GM23338 (cell line): ENCODE data around the gene DGCR8. TPM values are rescaled to one million over a fixed set of nuclear protein-coding genes. Genes with fewer than 3 reads are reported as not detected.

Source experiments
- ATAC-seq: fragments of 200-7000 bp; cut with Tn5 transposase; 3 replicates; pipeline ENCODE4 v1.9.1; 2020
- DNase-seq: peaks from one replicate; pipeline ENCODE4 v3.0.0-alpha.2; 2015; ENCODE audit warnings: low spot score
- H2AFZ ChIP-seq: fragments of 200-600 bp; sonication (generic); 2 replicates; pipeline ENCODE4 v1.8.0; 2016; ENCODE audit warnings: antibody characterized with exemption, mild to moderate bottlenecking, moderate library complexity
- H3F3A ChIP-seq: fragments of 200-600 bp; sonication (generic); replicated peaks from 2 replicates; pipeline ENCODE4 v1.8.0; 2017; ENCODE audit warnings: antibody characterized with exemption, mixed run types, low read depth
- H3K27ac ChIP-seq: fragments of 200-600 bp; sonication (generic); 2 replicates; pipeline ENCODE4 v1.6.1; 2016; ENCODE audit warnings: low read depth
- H3K27me3 ChIP-seq: fragments of 200-600 bp; sonication (generic); 2 replicates; pipeline ENCODE4 v1.8.0; 2016; ENCODE audit warnings: mild to moderate bottlenecking, mixed run types, moderate library complexity; ENCODE audit not compliant: insufficient read depth
- H3K36me3 ChIP-seq: fragments of 200-600 bp; sonication (generic); 2 replicates; pipeline ENCODE4 v1.8.0; 2016; ENCODE audit warnings: mild to moderate bottlenecking; ENCODE audit not compliant: insufficient read depth
- H3K4me1 ChIP-seq: fragments of 200-600 bp; sonication (generic); 2 replicates; pipeline ENCODE4 v1.8.0; 2016; ENCODE audit warnings: mild to moderate bottlenecking, moderate library complexity; ENCODE audit not compliant: insufficient read depth
- H3K4me2 ChIP-seq: fragments of 200-600 bp; sonication (generic); 2 replicates; pipeline ENCODE4 v1.7.1; 2017; ENCODE audit warnings: mixed run types
- H3K4me3 ChIP-seq: fragments of 200-600 bp; sonication (generic); 2 replicates; pipeline ENCODE4 v1.6.1; 2016; ENCODE audit warnings: mixed run types
- H3K79me2 ChIP-seq: fragments of 200-600 bp; sonication (generic); replicated peaks from 2 replicates; pipeline ENCODE4 v1.8.0; 2017; ENCODE audit warnings: mild to moderate bottlenecking; ENCODE audit not compliant: insufficient read depth
- H3K9me2 ChIP-seq: fragments of 200-600 bp; sonication (generic); 2 replicates; pipeline ENCODE4 v1.8.0; 2017; ENCODE audit not compliant: insufficient read depth
- H4K20me1 ChIP-seq: fragments of 200-600 bp; sonication (generic); replicated peaks from 2 replicates; pipeline ENCODE4 v1.8.0; 2017; ENCODE audit warnings: mild to moderate bottlenecking; ENCODE audit not compliant: insufficient read depth
- H3K27ac Mint-ChIP-seq: 2 replicates; pipeline ENCODE4 v1.8.0; 2020; ENCODE audit warnings: inconsistent platforms, mild to moderate bottlenecking, moderate library complexity, mixed read lengths
- H3K27me3 Mint-ChIP-seq: 3 replicates; pipeline ENCODE4 v1.8.0; 2022; ENCODE audit warnings: low read depth, mild to moderate bottlenecking, moderate library complexity, mixed read lengths, inconsistent platforms; ENCODE audit not compliant: insufficient read depth, poor library complexity
- H3K36me3 Mint-ChIP-seq: 3 replicates; pipeline ENCODE4 v1.8.0; 2021; ENCODE audit warnings: low read depth, mild to moderate bottlenecking, inconsistent platforms, moderate library complexity, mixed read lengths
- H3K4me1 Mint-ChIP-seq: 3 replicates; pipeline ENCODE4 v1.8.0; 2020; ENCODE audit warnings: mild to moderate bottlenecking, inconsistent platforms, mixed read lengths
- H3K4me3 Mint-ChIP-seq: 3 replicates; pipeline ENCODE4 v1.8.0; 2021; ENCODE audit warnings: moderate library complexity, mild to moderate bottlenecking, inconsistent platforms, mixed read lengths
- H3K9me3 Mint-ChIP-seq: 3 replicates; pipeline ENCODE4 v1.8.0; 2020; ENCODE audit warnings: moderate library complexity, mild to moderate bottlenecking, inconsistent platforms, mixed read lengths
- CREB1 ChIP-seq: fragments of 250-450 bp; sonication (Bioruptor Pico); IDR thresholded peaks from 2 replicates; pipeline ENCODE4 v1.5.0; 2020; ENCODE audit warnings: low read depth, mild to moderate bottlenecking, moderate library complexity
- CTCF ChIP-seq, 2 experiments: fragments of 200-600 bp in 1 of 2; sonication (generic) in 1 of 2; conservative IDR thresholded peaks; 2 replicates each; pipeline versions ENCODE4 v1.5.1 to v1.6.1; 2016 to 2017; ENCODE audit warnings: antibody characterized with exemption in 2 of 2, low read depth in 2 of 2, mild to moderate bottlenecking in 2 of 2, moderate library complexity in 1 of 2
- ETS1 ChIP-seq: IDR thresholded peaks from 2 replicates; pipeline ENCODE4 v1.6.1; 2016; ENCODE audit warnings: antibody characterized with exemption
- EZH2 ChIP-seq: fragments of 200-600 bp; sonication (generic); IDR thresholded peaks from one replicate; pipeline ENCODE4 v1.8.0; 2017; ENCODE audit warnings: antibody characterized with exemption, mild to moderate bottlenecking, low read depth; ENCODE audit not compliant: unreplicated experiment
- EZH2phosphoT487 ChIP-seq: fragments of 200-600 bp; sonication (generic); IDR thresholded peaks from one replicate; pipeline ENCODE4 v1.8.1; 2018; ENCODE audit warnings: antibody characterized with exemption; ENCODE audit not compliant: unreplicated experiment
- JUNB ChIP-seq: IDR thresholded peaks from one replicate; pipeline ENCODE4 v1.6.1; 2016; ENCODE audit warnings: antibody characterized with exemption; ENCODE audit not compliant: unreplicated experiment
- NANOG ChIP-seq: IDR thresholded peaks from 2 replicates; pipeline ENCODE4 v1.6.1; 2016; ENCODE audit warnings: antibody characterized with exemption, borderline replicate concordance
- POLR2AphosphoS5 ChIP-seq: IDR thresholded peaks from 2 replicates; pipeline ENCODE4 v1.6.1; 2016; ENCODE audit warnings: antibody characterized with exemption, low read depth
- REST ChIP-seq: IDR thresholded peaks from one replicate; pipeline ENCODE4 v1.6.1; 2018; ENCODE audit warnings: antibody characterized with exemption; ENCODE audit not compliant: unreplicated experiment
- STAT1 ChIP-seq: IDR thresholded peaks from one replicate; pipeline ENCODE4 v1.6.1; 2016; ENCODE audit warnings: antibody characterized with exemption; ENCODE audit not compliant: unreplicated experiment
- ZNF114 ChIP-seq: fragments of 250-450 bp; sonication (Bioruptor Pico); IDR thresholded peaks from 2 replicates; pipeline ENCODE4 v1.5.0; 2020; ENCODE audit warnings: mild to moderate bottlenecking, moderate library complexity
- ZNF331 ChIP-seq: fragments of 250-450 bp; sonication (Bioruptor Pico); IDR thresholded peaks from 2 replicates; pipeline ENCODE4 v1.5.0; 2020; ENCODE audit warnings: low read depth, mild to moderate bottlenecking, moderate library complexity
- ZNF462 ChIP-seq: fragments of 250-450 bp; sonication (Bioruptor Pico); IDR thresholded peaks from 2 replicates; pipeline ENCODE4 v1.5.0; 2020; ENCODE audit warnings: mild to moderate bottlenecking, moderate library complexity
- polyA plus RNA-seq: library from polyadenylated mRNA; unstranded; fragments of >200 nt; fragmentation: Nextera tagmentation; extraction: Ambion mirVana; gene quantifications from 2 replicates; pipeline ENCODE4 v1.2.1, GENCODE V29; 2016
- total RNA-seq: library from RNA; depleted of rRNA; stranded (reverse); fragments of >200 nt; shearing (Covaris generic); gene quantifications from 2 replicates; pipeline ENCODE4 v1.2.3, GENCODE V29; 2014

DGCR8 gene
- total and polyA plus RNA-seq, 2 experiments from 2014 or later: 12.2 to 48.9 TPM

GRCh38 chr22:20064545-20065262 lies 15.3 kb upstream of the DGCR8 start:
- Histone ChIP-seq H3K9me2 (no peaks in the 10 kb centered on the region), H4K20me1 (no peaks in the 10 kb centered on the region), H3K4me1 (no peaks in the 10 kb centered on the region), H3F3A (no peaks in the 10 kb centered on the region), H3K4me3 (no peak overlapping the region), H3K36me3 (no peaks in the 10 kb centered on the region), H3K27me3 (no peaks in the 10 kb centered on the region), H2AFZ (no peak overlapping the region), H3K4me2 (no peak overlapping the region), H3K79me2 (no peaks in the 10 kb centered on the region), H3K27ac (no peak overlapping the region)
- Mint-ChIP-seq H3K4me1 (no peaks in the 10 kb centered on the region), H3K9me3 (no peaks in the 10 kb centered on the region), H3K4me3 (no peak overlapping the region), H3K27me3 (peaks cover 5% of the 10 kb centered on the region), H3K36me3 (no peaks in the 10 kb centered on the region; the same call in 2 of the 3 replicates), H3K27ac (no peak overlapping the region)
- DNase-seq (no peak), ATAC-seq (no peak)
- TF ChIP-seq POLR2AphosphoS5 (no peak), ZNF462 (CRISPR knock-in tag) (no peak), STAT1 (no peak), REST (no peak), EZH2phosphoT487 (no peak), CREB1 (no peak), ZNF331 (CRISPR knock-in tag) (no peak), ZNF114 (CRISPR knock-in tag) (no peak), EZH2 (no peak), ETS1 (no peak), NANOG (no peak), JUNB (no peak), CTCF (conservative IDR thresholded peaks at IDR 0.05; ENCODE audit: low read depth in 2 of 2) (no peak)
